HCT116 (cell line): ENCODE measurements around the gene SNTG2. TPM values are rescaled to one million over a fixed set of nuclear protein-coding genes. Genes with fewer than 3 reads are reported as not detected.

ENCODE experiments used
- ATAC-seq: fragments of 200-7000 bp; cut with Tn5 transposase; 2 replicates; pipeline ENCODE4 v1.9.1; 2020; ENCODE audit warnings: mild to moderate bottlenecking, moderate library complexity
- BruUV-seq: library from RNA; stranded (reverse); fragments of 400-500 nt; replicated peaks from 2 replicates; lab custom pipeline; 2021; lab: Mats Ljungman, UMichigan
- CTCF ChIA-PET: fragments of 300-600 bp; sonication (Branson Sonifier 250); formaldehyde crosslinking; loops from one replicate; lab custom pipeline; 2021; ENCODE audit warnings: antibody characterized with exemption; lab: Charles Lee
- POLR2A ChIA-PET: fragments of 300-600, 350-600 bp; sonication (Branson Sonifier 250); formaldehyde crosslinking; loops from one replicate; lab custom pipeline; 2021; ENCODE audit warnings: antibody characterized with exemption; lab: Charles Lee
- RAD21 ChIA-PET, 2 experiments: fragments of 300-600 bp; sonication (Branson Sonifier 250); formaldehyde crosslinking; loops; one replicate each; lab custom pipeline; 2023; ENCODE audit warnings: low total read pairs in 2 of 2; ENCODE audit not compliant: uncharacterized antibody in 2 of 2, unreplicated experiment in 2 of 2, low non-redundant PET in 1 of 2; lab: Charles Lee
- DNase-seq: peaks from one replicate; pipeline ENCODE4 v3.0.0-alpha.2; 2010; ENCODE audit warnings: low read depth, low spot score
- H2AFZ ChIP-seq: fragments of 200-600 bp; shearing (Covaris generic), sonication (generic); 2 replicates; pipeline ENCODE4 v1.6.1; 2017; ENCODE audit warnings: low read depth, mixed run types, mixed read lengths, antibody characterized with exemption, low read length; ENCODE audit not compliant: poor library complexity, severe bottlenecking
- H3K27ac ChIP-seq: 2 replicates; pipeline ENCODE4 v1.5.1; 2012; ENCODE audit warnings: low read depth, low read length
- H3K27me3 ChIP-seq: fragments of 200-600 bp; sonication (generic); 2 replicates; pipeline ENCODE4 v1.6.1; 2016; ENCODE audit warnings: mixed run types, low read length, mixed read lengths; ENCODE audit not compliant: insufficient read depth
- H3K36me3 ChIP-seq, 2 experiments: fragments of 200-500 bp in 1 of 2; fragments of 200-600 bp in 1 of 2; sonication (Bioruptor generic) in 1 of 2; sonication (generic) in 1 of 2; 2 replicates each; pipeline versions ENCODE4 v1.5.1 to v1.6.1; 2014 to 2016; ENCODE audit warnings: low read length in 2 of 2, inconsistent platforms in 1 of 2, mixed read lengths in 1 of 2, mixed run types in 1 of 2; ENCODE audit not compliant: insufficient read depth in 2 of 2, control insufficient read depth in 1 of 2
- H3K4me1 ChIP-seq, 2 experiments: fragments of 200-600 bp in 1 of 2; sonication (generic) in 1 of 2; 2 replicates each; pipeline versions ENCODE4 v1.5.1 to v1.6.1; 2012 to 2017; ENCODE audit warnings: low read length in 2 of 2, inconsistent platforms in 1 of 2, mild to moderate bottlenecking in 1 of 2, mixed read lengths in 1 of 2, mixed run types in 1 of 2, moderate library complexity in 1 of 2; ENCODE audit not compliant: insufficient read depth in 2 of 2, control insufficient read depth in 1 of 2
- H3K4me2 ChIP-seq: fragments of 200-600 bp; sonication (generic); 2 replicates; pipeline ENCODE4 v1.6.1; 2017; ENCODE audit warnings: mixed run types, low read length, mixed read lengths
- H3K4me3 ChIP-seq, 2 experiments: fragments of 200-600 bp in 1 of 2; sonication (generic) in 1 of 2; replicated peaks in 1 of 2; 2 replicates each; pipeline ENCODE4 v1.5.1; 2011 to 2016; ENCODE audit warnings: low read length in 2 of 2, control low read depth in 1 of 2, low read depth in 1 of 2, mild to moderate bottlenecking in 1 of 2, mixed read lengths in 1 of 2, mixed run types in 1 of 2
- H3K79me2 ChIP-seq: fragments of 200-600 bp; sonication (generic); 2 replicates; pipeline ENCODE4 v1.6.1; 2017; ENCODE audit warnings: mild to moderate bottlenecking, mixed run types, low read length, moderate library complexity, mixed read lengths; ENCODE audit not compliant: insufficient read depth
- H3K9ac ChIP-seq: fragments of 200-600 bp; sonication (generic); 2 replicates; pipeline ENCODE4 v1.6.1; 2016; ENCODE audit warnings: low read length, mixed read lengths
- H3K9me2 ChIP-seq: fragments of 200-600 bp; sonication (generic), shearing (Covaris generic); 2 replicates; pipeline ENCODE4 v1.6.1; 2017; ENCODE audit warnings: mixed run types, mild to moderate bottlenecking, moderate library complexity; ENCODE audit not compliant: insufficient read depth
- H3K9me3 ChIP-seq, 2 experiments: fragments of 200-500 bp in 1 of 2; fragments of 200-600 bp in 1 of 2; sonication (Bioruptor generic) in 1 of 2; sonication (generic) in 1 of 2; 2 replicates each; pipeline ENCODE4 v1.6.1; 2014 to 2017; ENCODE audit warnings: low read length in 2 of 2, mixed read lengths in 2 of 2, inconsistent platforms in 1 of 2, low read depth in 1 of 2, mild to moderate bottlenecking in 1 of 2, mixed run types in 1 of 2, moderate library complexity in 1 of 2; ENCODE audit not compliant: control insufficient read depth in 1 of 2, insufficient read depth in 1 of 2
- H4K20me1 ChIP-seq: fragments of 200-600 bp; sonication (generic), shearing (Covaris generic); 2 replicates; pipeline ENCODE4 v1.6.1; 2017; ENCODE audit warnings: mixed run types, mild to moderate bottlenecking, moderate library complexity; ENCODE audit not compliant: insufficient read depth
- EGR1 ChIP-seq: IDR thresholded peaks from 2 replicates; pipeline ENCODE4 v1.6.1; 2012; ENCODE audit warnings: low read depth
- ELF1 ChIP-seq: IDR thresholded peaks from 2 replicates; pipeline ENCODE4 v1.6.1; 2012; ENCODE audit warnings: low read depth, borderline replicate concordance
- EZH2 ChIP-seq: fragments of 200-600 bp; sonication (generic); IDR thresholded peaks from 2 replicates; pipeline ENCODE4 v1.6.1; 2017; ENCODE audit warnings: antibody characterized with exemption, mixed run types
- EZH2phosphoT487 ChIP-seq: fragments of 200-600 bp; IDR thresholded peaks from 2 replicates; pipeline ENCODE4 v1.6.1; 2018; ENCODE audit warnings: antibody characterized with exemption, borderline replicate concordance
- FOSL1 ChIP-seq: IDR thresholded peaks from 2 replicates; pipeline ENCODE4 v1.6.1; 2012; ENCODE audit warnings: low read depth
- POLR2A ChIP-seq: IDR thresholded peaks from 2 replicates; pipeline ENCODE4 v1.7.0; 2011; ENCODE audit warnings: borderline replicate concordance; ENCODE audit not compliant: insufficient read depth, insufficient read length; ENCODE audit errors: extremely low read depth
- POLR2AphosphoS5 ChIP-seq: IDR thresholded peaks from 2 replicates; pipeline ENCODE4 v1.6.1; 2011; ENCODE audit warnings: mild to moderate bottlenecking, low read depth, low read length, moderate library complexity
- SIN3A ChIP-seq: IDR thresholded peaks from 2 replicates; pipeline ENCODE4 v1.6.1; 2012; ENCODE audit warnings: low read depth
- SP1 ChIP-seq: IDR thresholded peaks from 2 replicates; pipeline ENCODE4 v1.6.1; 2012; ENCODE audit warnings: low read depth
- TCF7L2 ChIP-seq: IDR thresholded peaks from 2 replicates; pipeline ENCODE4 v1.7.0; 2011; ENCODE audit warnings: borderline replicate concordance, inconsistent platforms; ENCODE audit not compliant: insufficient read depth, insufficient read length; ENCODE audit errors: extremely low read depth
- YY1 ChIP-seq: IDR thresholded peaks from 2 replicates; pipeline ENCODE4 v1.6.1; 2011; ENCODE audit warnings: low read length, low read depth, moderate library complexity, mild to moderate bottlenecking; ENCODE audit not compliant: insufficient replicate concordance; ENCODE audit errors: extremely low read depth
- ZBTB33 ChIP-seq: IDR thresholded peaks from 2 replicates; pipeline ENCODE4 v1.6.1; 2011; ENCODE audit warnings: mild to moderate bottlenecking, low read length, moderate library complexity; ENCODE audit not compliant: insufficient replicate concordance; ENCODE audit errors: extremely low read depth
- intact Hi-C: fragments of 100-400 bp; cut with micrococcal nuclease; formaldehyde crosslinking; loops from 2 replicates; pipeline ENCODE4 v1.10.0; 2022
- total RNA-seq: library from RNA; stranded (reverse); gene quantifications from one replicate; pipeline ENCODE4 v1.2.1, GENCODE V29; 2021; ENCODE audit not compliant: unreplicated experiment
- TF ChIP-seq, protein P1 (sequence below), 3 experiments: fragments of 200-600 bp in 1 of 3; sonication (generic) in 1 of 3; IDR thresholded peaks in 2 of 3; conservative IDR thresholded peaks in 1 of 3; 2 replicates each; pipeline ENCODE4 v1.5.1; 2012 to 2017; ENCODE audit warnings: low read depth in 2 of 3, low read length in 2 of 3, antibody characterized with exemption in 1 of 3, borderline replicate concordance in 1 of 3, control low read depth in 1 of 3, mild to moderate bottlenecking in 1 of 3, mixed read lengths in 1 of 3, mixed run types in 1 of 3, moderate library complexity in 1 of 3; ENCODE audit not compliant: insufficient read depth in 1 of 3

Gene SNTG2
- total RNA-seq, 1 experiment from 2014 or later = not detected

GRCh38 chr2:1393321-1393720 lies 442.7 kb downstream of the SNTG2 start:
- ChIA-PET POLR2A (no interaction called here), RAD21 (no interaction called here), CTCF (no interaction called here)
- Histone ChIP-seq H3K79me2 (no peaks in the 10 kb centered on the region), H3K9ac (no peak overlapping the region), H3K4me3 (no peak overlapping the region), H4K20me1 (no peaks in the 10 kb centered on the region), H3K9me2 (no peaks in the 10 kb centered on the region), H3K4me2 (no peak overlapping the region), H3K4me1 (no peaks in the 10 kb centered on the region; a peak in 1 of 4 replicates), H2AFZ (no peak overlapping the region), H3K27ac (no peak overlapping the region), H3K9me3 (no peaks in the 10 kb centered on the region), H3K27me3 (peaks cover 21% of the 10 kb centered on the region), H3K36me3 (no peaks in the 10 kb centered on the region)
- intact Hi-C loops = no loop called here
- BruUV-seq = no TSS peak
- DNase-seq (no peak), ATAC-seq (no peak)
- TF ChIP-seq SP1 (no peak), EGR1 (no peak), ELF1 (no peak), FOSL1 (no peak), EZH2phosphoT487 (no peak), TCF7L2 (no peak), ZBTB33 (no peak), YY1 (no peak), EZH2 (no peak), POLR2A (no peak), SIN3A (no peak), POLR2AphosphoS5 (no peak)
- TF ChIP-seq, protein P1, sequence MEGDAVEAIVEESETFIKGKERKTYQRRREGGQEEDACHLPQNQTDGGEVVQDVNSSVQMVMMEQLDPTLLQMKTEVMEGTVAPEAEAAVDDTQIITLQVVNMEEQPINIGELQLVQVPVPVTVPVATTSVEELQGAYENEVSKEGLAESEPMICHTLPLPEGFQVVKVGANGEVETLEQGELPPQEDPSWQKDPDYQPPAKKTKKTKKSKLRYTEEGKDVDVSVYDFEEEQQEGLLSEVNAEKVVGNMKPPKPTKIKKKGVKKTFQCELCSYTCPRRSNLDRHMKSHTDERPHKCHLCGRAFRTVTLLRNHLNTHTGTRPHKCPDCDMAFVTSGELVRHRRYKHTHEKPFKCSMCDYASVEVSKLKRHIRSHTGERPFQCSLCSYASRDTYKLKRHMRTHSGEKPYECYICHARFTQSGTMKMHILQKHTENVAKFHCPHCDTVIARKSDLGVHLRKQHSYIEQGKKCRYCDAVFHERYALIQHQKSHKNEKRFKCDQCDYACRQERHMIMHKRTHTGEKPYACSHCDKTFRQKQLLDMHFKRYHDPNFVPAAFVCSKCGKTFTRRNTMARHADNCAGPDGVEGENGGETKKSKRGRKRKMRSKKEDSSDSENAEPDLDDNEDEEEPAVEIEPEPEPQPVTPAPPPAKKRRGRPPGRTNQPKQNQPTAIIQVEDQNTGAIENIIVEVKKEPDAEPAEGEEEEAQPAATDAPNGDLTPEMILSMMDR (IDR thresholded peaks at IDR 0.05 in 2 of 3, conservative IDR thresholded peaks at IDR 0.05 in 1 of 3; ENCODE audit: borderline replicate concordance in 1 of 3, insufficient read depth in 1 of 3, low read depth in 2 of 3, low read length in 2 of 3) = no peak
